Stimulated activated naive CD4-positive, alpha-beta T cell treated with Interleukin-2 at 50 U/mL for 16 hours (primary cell): ENCODE data around the gene DOCK2.

Source experiments
- DNase-seq: peaks from one replicate; lab custom pipeline; 2025; lab: John Stamatoyannopoulos, UW

Gene DOCK2

DNA sequence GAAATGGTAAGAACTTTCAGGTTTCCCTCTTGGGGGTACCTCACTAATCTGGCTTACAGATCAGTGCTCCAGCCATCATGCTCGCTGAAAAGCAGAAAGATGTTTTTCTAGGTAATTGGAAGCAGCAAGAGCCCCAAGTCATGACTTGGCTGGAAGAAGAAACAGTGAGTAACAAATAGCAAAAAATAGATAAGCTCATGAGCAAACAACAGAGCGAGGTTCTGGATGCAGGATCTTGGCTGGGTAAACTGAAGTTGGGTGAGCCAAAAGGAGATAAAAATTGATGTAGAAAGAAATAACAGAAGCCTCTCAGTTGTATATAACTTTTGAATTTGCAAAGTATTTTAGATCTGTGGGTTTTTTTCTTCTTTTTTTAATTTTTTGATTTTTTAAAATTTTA, 233.1 kb downstream of the DOCK2 start:
- DNase-seq: no peak

DNA sequence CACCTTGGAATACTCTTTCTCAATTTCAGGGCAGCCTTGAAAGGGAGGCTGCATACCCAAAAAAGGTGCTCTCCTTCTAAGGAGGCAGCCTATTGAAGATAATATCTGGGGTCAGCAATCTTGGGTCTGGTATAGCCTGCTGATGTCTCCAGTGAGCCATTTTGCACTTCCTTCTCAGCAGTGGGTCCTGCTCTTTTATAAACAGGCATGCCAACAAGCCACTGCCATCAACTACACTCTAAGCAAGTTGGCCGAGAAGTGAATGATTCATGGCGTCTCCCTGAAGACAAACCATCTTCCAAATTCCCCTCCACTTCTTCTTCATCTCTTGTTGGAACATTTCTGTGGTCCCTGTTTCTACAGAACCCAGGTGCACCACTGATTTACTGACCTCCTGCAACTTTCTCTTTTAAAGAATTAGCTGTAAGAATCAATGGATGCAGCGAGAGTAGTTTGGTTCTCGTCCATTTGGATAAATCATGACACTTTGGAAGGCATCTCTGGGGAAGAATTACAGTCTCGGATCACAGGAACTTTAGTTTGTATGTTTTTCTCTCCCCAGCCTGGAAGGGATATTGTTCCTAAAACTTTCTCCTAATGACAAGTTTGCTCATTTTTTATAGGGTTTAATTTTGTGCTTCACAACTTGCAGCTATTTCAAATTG, 234.9 kb downstream of the DOCK2 start:
- DNase-seq: no peak

DNA sequence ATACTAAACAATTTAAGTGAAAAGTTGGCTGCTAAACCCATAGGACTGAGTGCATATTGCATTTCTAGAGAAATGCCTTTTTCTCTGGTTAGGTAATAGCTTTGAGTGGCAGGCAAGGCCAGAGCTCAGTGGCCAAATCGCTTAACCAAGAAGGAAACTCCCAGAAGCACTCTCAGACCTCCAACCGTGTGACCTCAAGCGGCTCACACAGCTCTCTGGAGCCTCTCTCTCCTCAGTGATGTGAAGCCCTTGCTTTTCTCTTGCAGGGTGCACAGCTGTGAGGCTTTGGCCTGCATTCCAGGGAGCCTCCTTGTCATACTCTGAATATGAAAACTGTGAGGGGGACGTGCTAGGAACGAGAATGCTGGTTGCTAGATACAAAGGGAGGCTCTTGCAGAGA, 236.6 kb downstream of the DOCK2 start:
- DNase-seq: no peak

DNA sequence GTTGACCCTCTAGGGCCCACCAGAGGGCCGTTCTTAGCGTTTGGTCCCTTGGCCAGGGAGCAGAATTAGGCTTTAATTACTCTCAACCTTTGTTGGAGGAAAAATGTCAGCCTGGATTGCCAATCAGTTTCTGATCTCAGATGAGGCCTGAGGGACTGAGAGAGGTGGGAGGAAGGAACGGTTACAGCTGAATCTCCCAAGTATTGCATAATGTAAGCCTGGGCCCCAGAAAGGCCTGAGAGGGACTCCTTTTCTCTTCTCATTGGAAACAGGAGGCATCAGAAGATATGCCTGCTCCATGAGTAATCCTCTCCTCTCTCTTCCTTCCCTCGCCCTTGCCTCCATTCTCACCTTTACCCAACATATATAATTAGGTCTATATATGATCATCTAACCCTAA, 237.5 kb downstream of the DOCK2 start:
- no peak for DNase-seq

DNA sequence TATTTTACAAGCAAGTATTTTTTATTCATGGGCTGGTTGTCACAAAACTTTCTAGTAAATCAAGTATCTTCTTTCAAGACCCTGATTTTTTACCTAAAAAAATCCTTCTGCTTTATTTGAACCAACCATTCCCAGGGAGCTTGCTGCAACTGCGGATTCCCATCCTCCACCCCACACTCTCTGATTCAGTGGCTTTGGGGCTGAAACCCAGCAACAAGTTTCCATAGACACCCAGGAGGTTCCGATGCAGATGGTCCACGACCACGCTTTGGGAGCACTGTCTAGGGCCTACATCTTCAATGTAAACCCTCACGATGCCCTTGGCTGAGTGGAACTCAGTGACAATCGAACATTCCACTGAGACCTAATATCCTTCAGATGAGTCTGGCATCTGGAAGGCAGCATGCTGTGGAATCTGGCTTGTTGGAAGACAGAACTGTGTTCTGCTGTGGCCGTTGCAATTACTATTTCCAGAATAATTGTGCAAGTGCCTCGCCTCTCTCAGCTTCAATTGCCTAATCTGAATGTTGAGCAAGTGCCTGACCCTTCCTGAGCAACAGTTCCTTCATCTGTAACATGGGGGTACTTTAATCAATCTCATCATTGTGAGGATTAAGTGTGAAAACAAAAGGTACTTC, 238.1 kb downstream of the DOCK2 start:
- DNase-seq: no peak

DNA sequence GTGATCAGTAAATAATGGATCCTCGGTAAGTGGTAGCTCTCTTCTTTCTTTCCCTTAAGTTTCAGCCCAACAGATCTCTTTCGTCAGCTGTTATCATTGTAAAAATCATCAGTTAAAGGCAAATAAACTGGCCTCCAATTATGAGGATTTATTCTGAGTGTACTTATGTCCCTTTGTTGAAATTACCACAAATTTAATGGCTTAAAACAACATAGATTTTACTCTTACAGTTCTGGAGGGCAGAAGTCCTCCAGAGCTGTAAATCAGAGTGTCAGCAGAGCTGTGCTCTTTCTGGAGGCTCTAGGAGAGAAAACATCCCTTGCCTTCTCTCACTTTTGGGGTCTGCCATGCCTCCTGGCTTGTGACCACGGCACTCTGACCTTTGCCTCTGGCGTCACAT, 238.7 kb downstream of the DOCK2 start:
- DNase-seq: no peak

DNA sequence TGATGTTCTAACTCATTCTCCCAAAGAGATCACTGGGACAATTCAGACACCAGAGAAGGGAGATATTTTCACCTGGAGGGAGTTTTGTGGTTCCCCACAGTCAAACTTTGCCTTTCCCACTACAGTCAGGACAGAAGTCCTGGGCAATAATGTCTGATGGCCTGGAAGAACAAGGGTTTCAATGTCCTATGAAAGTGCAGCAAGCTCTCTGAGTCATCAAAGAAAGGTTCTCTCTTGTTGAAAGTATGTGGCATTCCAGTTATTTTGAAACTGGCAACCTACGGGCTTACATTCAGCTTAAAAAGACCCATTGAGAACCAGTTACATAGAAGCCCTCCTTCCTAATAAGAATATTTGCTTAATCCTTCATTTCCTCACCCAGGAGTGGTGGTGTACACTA, 239.3 kb downstream of the DOCK2 start:
- DNase-seq: no peak

DNA sequence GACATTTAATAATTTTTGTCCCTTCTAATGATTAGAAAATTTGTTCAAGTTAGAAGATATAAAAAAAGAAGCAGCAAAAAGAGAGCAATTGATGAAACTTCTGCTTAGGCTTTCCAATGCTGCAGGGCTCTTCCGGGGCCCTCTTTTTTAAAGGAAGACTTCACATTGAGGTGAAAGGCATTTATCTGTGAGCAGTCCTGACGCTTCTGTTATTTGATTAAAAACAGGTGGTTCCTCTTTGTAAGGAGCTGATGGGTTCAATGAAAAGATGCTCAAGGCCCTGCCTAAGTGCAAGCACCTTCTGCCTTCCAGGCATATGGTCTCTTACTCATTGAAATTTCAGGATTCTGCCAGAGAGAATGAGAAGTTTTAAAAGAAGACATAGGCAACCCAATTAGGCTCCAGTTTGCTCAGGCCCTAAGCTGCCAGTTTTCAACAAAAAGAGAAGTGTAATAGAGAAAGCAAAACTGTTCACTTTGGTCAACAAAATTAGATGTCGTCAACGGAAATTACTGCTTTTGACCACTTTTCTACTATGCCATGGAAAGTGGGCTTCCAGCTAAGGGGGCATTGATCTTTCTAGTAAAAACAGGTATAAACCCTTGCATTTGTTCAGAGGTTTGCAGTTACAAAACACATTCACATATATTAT, 243.1 kb downstream of the DOCK2 start:
- DNase-seq: no peak

DNA sequence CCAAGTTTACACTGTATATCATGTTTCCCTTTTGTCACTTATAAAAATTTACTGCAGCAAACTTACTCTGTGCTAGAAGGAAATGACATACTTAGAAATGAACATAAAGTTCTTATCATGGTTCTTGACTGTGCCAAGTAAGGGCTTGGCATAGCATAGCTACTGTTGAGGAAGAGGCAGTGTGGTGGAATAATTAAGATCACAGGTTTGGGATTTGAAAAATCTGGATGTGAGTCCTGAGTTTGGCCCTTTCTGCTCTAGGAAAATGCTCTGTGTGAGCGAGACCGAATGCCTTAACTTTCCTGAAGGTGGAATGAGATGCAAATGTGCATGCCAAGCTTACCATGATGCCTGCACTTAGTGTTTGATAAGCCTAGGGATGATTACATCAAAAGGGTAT, 243.7 kb downstream of the DOCK2 start:
- no peak for DNase-seq

DNA sequence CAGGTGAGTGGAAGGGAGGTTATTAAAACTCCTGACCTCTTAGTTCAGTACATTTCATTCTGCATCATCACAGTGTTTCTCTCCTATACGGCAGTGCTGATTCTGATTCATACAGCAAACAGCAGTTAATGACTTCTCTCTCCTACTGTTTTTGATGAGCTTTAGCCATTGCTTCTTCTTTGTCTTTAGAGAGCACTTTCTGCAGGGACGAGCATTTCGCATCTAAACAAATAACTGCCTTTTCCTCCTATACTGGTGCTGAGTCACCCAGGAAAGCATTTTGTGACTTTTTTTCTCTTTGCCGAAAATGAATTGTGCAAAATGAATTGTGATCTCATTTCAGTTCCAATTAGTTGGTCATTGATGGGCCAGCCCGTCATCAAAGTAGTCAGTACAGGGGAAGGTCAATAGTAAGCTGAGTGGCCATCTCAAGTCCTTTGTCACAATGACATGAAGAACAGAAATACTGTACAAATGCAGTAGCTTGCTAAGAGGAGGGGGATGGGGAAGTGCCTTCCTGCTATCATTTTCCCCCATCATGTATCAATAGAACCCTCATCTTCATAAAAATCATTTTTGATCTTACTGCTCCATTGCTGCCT, 244.7 kb downstream of the DOCK2 start:
- DNase-seq: no peak

DNA sequence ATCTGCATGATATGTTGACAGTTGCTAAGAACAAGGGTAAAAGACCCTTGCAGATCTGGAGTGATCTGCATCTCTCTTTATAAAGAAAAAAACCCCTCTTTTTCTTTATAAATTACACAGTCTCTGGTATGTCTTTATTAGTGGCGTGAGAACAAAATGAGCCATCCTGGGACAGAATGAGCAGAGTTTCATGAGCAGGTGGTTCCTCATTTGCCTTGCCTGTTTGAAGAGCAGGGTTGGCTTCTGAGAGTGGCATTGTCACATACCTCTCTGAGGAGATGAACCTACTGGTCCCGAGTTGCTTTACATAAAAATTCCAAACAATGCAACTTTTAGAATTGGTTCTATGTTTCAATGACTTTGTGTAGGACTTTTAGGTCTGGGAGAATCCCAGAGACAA, 249.0 kb downstream of the DOCK2 start:
- no peak for DNase-seq

DNA sequence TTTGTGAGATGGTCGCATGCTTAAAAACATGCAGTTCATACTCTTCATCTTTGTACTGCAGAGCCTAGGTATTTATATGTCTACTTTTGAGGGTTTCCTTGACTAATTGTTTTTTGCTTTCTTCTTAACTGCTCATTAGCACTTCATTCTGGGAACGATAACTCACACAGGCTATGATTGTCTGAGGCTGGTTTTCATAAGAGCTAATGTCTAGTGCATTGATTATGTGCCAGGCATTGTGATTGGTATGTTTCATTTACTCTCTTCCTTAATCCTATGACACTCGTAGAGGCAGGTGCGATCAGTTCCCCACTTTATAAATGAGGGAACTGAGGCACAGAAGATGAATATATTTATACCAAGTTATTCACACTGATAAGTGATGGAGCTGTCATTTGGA, 249.6 kb downstream of the DOCK2 start:
- no peak for DNase-seq

DNA sequence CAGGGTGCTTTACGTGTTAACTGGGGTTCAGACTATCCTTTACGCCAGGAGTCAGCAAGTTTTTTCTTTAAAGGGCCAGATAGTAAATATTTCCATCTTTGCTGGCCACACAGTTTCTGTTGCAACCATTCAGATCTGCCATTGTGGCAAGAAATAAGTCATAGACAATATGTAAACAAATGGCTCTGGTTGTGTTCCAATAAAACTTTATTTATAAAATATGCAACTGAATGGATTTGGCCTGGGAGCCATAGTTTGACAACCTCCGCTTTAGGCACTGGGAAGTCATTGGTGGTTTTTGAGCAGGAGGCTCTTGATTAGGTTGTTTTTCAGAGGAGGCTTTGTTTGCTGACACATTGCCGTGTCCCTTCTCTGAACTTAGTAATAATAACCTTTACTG, 252.5 kb downstream of the DOCK2 start:
- DNase-seq: no peak

DNA sequence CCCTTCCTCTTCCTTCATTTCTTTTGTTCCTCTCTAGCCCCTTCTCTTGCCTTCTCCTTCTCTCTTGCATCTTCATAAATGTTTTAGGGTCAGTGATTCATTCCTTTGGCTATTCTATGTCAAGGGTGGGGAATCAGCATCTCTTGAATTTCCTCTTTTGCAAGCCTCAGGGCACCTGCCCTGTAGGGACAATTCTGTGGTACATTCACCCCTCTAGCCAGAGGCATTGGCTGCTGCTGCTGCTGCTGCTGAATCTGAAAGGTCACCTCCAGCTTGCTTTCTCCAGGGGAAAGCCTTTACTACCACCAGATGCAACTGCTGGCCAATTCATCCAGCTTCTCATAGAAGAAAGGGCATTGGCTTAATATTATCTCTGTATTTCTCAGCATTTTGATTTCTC, 255.9 kb downstream of the DOCK2 start:
- no peak for DNase-seq

DNA sequence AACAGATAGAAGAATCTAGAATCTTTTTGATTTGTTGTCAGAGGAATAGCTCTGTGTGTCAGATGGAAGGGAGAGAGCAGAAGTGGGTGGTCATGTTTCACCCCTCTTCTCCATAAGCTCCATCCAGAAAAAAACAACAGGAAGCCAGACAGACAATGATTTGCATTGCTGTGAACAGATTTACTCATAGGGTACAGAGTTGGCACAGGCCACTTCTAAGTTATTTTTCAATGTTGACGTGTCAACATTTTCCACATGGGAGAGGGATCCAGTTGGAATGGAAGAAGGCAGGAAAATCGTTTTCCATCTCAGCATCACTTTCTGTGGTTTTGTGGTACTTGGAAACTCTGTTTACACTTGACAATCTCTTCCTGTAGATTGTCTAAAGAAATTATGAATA, 256.5 kb downstream of the DOCK2 start:
- no peak for DNase-seq

DNA sequence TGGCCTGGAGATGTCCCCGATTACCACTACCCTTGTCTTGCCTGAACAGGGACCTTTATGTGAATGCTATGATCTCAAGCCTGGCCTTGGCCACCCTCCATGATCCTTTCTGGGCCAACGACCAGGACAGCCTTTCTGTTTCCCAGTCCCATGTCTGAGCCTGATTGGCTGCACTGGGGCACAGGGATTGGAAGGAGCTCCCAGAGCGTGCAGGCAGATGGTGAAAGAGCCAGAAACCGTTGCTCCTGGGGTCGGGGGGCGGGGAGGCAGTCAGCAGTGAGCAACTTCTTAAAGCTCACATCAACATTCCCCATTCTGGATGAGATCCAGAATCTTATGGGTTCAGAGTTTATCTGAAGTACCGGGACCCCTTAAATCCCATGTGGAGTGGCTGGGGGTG, 258.9 kb downstream of the DOCK2 start:
- DNase-seq: no peak

DNA sequence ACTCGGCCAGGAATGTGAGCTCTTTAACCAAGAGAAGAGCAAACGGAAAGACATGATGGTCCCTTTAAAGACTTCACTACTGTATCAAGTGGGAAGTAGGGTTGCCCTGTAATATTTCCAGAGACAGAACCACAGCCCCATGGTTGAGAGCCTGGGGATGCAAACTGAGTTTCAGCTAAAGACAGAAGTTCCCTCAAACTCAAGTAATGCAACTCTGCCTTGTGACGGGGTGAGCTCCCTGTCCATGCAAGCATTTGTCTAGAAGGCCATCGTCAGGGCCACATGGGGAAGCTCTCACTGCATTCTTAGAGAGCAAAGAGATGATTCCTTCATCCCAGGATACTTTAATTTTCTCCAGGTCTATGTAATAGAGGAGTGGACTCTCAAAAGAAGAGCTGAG, 260.4 kb downstream of the DOCK2 start:
- DNase-seq: no peak

DNA sequence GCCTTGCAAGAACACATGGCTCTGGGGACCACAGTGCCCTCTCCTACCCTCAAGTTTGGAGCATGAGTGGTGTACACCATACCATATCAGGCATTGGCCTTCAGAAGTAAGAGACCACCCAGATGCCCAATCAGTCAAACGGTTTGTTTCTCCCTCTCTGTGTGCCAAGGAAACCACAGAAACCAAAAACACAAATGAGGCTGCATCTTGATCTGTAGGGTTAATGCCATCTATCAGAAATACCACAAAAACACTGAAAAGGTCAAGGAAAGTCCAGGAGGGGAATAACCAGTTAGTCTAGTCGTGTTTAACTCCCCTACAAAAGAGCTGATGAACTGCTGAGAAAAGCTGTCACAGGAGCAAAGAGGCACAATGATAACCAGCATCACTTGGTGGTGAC, 264.8 kb downstream of the DOCK2 start:
- DNase-seq: no peak

DNA sequence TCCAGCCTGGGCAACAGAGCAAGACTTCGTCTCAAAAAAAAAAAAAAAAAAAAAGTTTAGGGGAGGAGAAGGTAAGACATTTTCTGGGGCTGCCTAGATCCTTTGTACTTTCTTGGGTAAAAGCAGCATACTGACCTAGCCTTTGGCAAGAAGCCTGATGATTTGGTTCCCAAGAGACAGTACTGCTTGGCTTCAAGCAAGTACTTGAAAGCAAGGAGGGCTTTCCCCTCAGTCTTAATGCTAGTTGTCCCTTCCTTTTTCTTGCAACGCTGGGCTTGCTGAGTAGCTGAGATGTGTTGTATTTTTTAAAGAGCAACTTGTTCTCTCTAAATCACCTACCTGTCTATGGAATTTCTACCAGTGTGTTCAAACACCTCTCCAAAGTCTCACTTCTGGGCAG, 267.0 kb downstream of the DOCK2 start:
- no peak for DNase-seq

DNA sequence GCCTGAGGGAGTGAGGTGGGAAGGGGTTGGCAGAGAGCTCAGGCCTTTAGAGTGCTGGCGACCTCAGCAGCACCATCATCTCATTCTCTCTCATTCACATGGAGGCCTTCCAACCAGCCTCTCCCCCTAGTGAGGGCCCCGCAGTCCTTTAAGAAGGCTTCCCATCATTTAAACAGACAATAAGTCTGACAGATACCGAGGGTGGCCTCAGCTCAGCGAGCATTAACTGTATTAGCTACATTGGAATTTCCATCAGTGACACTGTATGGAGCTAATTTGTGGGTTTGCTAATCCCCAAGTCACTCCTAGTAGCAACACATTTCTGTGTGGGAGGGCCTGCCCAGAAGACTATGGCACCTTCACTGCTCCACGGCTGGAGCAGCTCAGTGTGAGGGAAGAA, 267.4 kb downstream of the DOCK2 start:
- no peak for DNase-seq

DNA sequence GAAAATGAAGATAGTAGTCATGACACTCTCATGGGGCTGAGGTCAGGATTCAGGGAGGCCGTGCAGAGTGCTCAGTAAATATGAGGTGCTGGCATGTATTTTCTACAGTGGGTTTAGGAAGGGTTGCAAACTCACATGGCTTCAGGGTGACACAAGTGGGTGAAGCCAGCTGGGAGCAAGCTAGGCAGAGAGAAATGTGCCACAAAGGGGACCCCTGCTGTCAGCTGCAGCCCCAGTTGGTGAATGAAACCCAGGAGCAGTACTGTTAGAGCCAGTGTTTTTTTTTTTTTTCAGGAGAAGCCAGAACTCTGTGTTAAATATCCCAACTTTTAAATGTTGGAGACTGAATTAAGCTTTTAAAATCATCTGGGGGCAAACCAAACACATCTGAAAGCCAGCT, 267.9 kb downstream of the DOCK2 start:
- DNase-seq: no peak

DNA sequence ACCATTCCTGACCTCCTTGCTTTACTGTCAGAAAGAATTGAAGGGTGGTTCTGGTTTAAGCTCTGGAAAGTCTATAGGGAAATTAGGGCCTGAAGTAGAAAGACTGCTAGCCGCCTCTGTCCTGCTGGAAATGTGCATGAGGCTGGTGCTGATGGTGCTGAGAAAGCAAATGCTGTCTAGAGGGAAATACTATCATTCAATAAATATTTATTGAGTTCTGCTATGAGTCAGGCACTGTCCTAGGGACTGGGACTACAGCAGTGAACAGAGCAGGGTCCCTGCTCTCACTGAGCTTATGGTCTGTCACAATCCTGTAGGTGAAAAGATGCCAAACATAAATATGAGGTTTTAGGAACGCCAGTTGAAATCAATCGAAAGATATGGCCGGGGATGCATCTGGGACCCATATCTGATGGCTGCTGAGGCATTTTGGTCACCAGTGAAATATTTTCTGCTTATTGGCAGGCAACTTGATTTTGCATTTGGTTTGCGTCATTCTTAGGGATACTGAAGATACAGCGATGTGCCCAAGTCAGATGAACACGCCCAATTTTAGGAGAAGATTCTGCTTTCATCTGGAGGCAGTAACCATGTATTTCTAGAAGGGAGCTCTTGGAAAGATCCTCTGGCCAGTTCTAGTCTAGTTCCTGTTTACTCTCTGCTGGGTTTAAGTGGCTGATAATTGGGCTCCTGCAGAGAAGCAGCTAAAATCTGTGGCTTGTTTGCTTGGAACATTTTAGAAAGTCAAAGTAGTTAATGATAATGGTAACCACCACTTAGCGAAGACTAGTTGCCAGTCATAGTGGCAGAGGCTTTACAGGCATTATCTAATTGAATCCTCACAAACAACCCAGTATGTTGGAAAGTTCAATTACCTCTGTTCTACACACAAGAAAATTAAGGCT, 269.9 kb downstream of the DOCK2 start:
- DNase-seq: no peak
